SK-N-SH (cell line): ENCODE results near the gene CADPS2.

ENCODE experiments used
- EP300 ChIP-seq, 2 experiments: IDR thresholded peaks; 2 replicates each; pipeline versions ENCODE4 v1.4.0 to v1.6.1; 2012; ENCODE audit warnings: borderline replicate concordance in 1 of 2, low read depth in 1 of 2, low read length in 1 of 2
- IRF3 ChIP-seq: fragments of 150-350 bp; IDR thresholded peaks from 2 replicates; pipeline ENCODE4 v1.6.1; 2016; ENCODE audit warnings: mild to moderate bottlenecking, low read depth, low read length
- REST ChIP-seq: IDR thresholded peaks from 2 replicates; pipeline ENCODE4 v1.6.1; 2012; ENCODE audit warnings: mild to moderate bottlenecking, low read depth, low read length, moderate library complexity

GRCh38 chr7:122887848-122888247, 1.6 kb upstream of the CADPS2 start:
- no peak for TF ChIP-seq IRF3
- TF ChIP-seq REST, result no peak
- TF ChIP-seq EP300 (IDR thresholded peaks at IDR 0.05; ENCODE audit: borderline replicate concordance in 1 of 2, low read depth in 1 of 2, low read length in 1 of 2), result no peak
